Measurements from ENCODE around the gene MYCBP.

Gene MYCBP

DNA sequence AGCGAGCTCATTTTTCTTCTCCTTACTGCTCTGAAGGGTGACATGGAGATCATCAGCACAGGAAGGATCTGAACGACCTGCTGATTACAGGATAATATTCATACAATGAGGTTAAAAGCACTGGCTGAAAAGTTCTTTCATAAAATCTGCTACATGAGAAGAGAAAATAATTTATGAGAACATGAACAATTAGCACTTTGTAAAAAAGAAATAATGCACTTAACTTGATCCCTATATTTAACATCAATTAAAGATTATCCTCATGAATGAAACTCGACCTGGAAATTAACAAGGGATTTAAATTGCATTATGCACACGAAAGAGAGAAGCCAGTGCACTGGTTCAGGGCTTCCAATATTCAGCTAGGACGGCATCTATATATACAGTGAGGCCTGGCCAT lies 60.2 kb downstream of the MYCBP start:
- peaks cover 30% of the 10 kb centered on the region for H3K27me3 ChIP-seq (ENCODE audit: insufficient read depth, low read length)
- H3K4me3 ChIP-seq (ENCODE audit: low read length), result no peak overlapping the region
- no peaks in the 10 kb centered on the region for H3K9me3 ChIP-seq (ENCODE audit: low read length)
- H2AFZ ChIP-seq (ENCODE audit: low read depth, low read length), result no peak overlapping the region
- H3K36me3 ChIP-seq (ENCODE audit: insufficient read depth, low read length), result no peaks in the 10 kb centered on the region
- peaks cover 12% of the 10 kb centered on the region for H3K4me1 ChIP-seq (ENCODE audit: insufficient read depth, low read length)

Measured in neuron (in vitro differentiated cells).